HG03095 (cell line): ENCODE results near the gene GPANK1.

Experiments used
- ATAC-seq: cut with Tn5 transposase; IDR thresholded peaks from one replicate; pipeline ENCODE4 v1.9.1; 2021; ENCODE audit warnings: moderate library complexity; ENCODE audit not compliant: unreplicated experiment

Gene GPANK1

GRCh38 chr6:31621991-31622390, 42.8 kb downstream of the GPANK1 start:
- ATAC-seq: no peak

DNA sequence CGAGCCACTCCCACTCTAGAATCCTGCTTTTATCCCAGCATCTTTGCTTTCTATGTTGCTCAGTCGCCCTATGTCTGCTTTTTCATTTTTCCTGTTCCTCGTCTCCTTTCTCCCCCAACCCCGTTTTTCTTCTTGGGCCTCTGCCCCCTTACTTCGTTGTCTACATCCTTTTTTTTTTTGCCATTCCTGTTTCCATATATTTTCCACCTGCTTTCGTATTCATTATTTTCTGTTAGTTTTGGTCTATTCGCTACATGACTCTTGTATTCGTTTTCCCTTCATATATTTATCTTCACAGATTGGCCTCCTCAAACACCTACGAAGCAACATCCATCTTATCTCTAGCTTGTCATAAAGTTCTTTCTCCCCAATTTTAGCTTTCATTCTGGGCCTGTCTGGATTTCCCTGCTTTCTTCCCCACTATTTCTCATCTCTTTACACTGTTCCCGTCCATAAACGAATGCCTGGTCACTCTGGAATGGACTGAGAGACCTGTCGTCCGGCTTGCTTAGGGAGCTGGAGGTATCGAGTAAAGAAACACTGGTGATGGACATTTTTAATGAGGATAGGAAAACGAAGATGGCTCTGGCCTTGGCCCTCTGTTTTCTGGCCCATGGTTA, 43.4 kb downstream of the GPANK1 start:
- no peak for ATAC-seq

DNA sequence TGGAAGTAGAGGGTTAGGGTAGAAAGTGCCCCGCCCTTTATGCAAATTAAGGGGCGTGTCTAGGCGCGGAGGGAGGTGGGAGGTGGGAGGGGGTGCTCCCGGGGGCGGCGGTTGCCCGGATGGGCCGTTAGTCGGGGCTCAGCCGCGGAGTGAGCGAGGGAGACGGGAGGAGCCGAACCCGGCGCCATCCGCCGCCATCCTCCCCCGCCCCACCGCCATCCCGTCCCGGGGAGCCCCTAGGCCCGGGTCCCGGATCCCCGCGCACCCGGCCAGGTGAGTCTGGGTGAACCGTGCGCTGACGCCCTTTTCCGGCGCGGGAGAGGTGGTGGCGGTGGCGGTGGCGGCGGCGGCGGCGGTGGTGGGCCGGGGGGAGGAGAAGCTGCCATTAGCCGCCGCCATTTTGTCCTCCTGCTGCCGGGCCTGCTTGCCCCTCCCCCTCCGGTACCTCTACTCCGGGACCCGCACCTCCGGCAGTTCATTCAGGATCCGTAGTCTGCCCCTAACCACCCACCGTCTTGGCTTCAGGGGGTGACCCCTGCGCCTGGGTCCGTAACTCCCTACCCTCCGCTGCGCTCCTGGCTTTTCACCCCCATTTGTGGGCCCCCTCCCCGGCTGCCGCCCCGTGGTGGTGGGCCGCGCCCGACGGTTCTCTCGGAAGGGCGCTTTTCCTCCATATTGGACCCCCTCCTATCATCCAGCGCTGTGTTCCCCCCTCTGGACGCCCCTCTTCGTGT, 44.0 kb downstream of the GPANK1 start, which contains the start of gene PRRC2A:
Gene PRRC2A, plus strand, starts transcription at position 130 of the 734 bp plus-strand sequence. CDS start 2,075 bp downstream, outside the sequence.
- peak; percentile 26 for ATAC-seq

DNA sequence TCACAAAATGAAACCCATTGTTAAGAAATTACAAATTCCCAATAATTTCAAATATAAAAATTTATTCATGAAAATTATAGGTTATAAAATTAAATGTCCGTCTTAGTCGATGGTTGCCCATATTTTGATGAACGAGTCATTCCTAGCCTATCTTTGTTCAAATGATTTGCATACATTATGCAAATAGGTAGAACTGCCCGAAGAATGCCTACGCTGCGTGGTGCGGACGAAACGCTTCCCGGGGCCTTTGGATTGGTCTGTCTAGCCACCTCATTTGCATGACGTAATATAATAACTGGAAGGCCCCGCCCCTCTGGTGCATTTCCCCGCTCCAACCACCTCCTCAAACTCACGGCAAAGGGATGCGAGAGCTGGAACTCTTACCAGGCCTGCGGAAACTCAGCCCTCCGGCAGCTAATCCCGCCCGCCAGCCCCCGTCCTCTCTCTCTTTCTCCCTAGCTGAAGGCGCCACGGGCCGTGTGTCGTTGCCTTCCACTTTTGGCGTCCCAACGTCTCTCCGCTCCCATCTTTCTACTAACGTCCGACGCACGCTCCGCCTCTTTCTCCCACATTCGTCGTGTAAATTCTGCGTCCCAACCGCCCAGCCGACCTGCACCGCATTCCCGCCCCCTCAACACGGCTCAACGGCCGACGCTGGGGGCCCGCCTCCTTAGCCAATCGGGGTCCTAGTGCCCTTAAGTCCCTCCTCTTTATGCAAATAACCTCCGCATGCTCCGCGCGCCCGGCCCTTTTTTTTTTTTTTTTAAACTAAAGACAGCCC, 44.8 kb downstream of the GPANK1 start:
- ATAC-seq: peak; percentile 67

DNA sequence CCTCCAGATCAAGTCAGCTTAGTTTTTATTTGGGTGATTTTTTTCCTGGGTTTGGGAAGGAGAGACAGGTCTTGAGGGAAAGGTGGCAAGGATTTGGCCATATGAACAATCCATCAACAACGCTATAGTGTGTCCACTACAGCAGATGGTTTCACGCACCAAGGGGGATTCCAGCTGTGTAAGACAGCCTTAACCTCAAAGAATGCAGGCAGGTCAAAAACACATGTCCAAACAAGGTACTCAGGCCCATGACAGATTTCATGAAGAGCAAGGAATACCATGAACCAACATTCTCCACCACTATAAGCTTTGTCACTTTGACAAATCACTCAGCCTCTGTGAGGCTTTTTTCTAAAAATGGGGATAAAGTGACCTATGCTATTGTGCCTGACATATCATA, 47.8 kb downstream of the GPANK1 start:
- no peak for ATAC-seq

- no peak for ATAC-seq
These were observed 49.0 kb downstream of the GPANK1 start for GRCh38 chr6:31615748-31616147.

DNA sequence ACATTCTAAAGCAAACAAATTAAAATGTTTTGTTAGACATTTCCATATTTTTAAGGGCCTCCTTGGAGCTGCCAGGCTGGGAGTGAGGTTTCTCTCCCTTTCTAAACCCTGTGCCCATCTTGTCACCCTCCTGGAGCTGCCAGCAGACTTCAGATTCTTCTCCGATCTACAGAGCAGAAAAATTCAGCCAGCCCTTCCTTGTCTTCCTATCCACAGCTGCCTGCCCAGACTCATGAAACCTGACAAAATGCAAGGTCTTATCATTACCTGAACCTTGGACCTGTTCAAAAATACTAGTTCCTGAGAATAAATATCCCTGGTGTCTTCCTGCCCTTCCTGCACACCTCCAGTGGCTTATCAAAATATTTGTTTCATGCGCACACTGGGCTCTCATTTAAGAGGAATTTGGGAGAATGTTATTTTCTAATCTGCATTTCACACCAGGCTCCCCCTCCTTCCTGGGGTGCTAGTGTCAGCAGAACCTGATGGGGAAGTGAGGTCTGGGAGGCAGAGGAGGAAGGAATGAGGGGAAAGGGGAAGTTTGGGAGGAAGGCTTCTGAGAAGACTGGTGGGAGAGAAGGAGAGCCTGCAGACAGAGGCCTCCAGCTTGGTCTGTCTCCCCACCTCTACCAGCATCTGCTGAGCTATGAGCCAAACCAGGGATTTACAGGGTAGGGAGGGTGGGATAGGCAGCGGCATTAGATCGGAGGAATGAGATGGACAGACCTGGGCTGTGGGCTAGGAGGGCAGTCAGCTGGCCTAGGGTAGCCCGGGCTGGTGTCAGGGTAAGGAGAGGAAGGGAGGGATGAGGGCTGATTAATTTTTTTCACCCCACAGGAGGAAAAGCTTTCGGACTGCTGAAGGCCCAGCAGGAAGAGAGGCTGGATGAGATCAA, 49.9 kb downstream of the GPANK1 start, which contains the start of gene AIF1:
Gene AIF1, plus strand, starts transcription at position 551 of the 895 bp plus-strand sequence. Its CDS starts 96 bp downstream, at position 647.
- ATAC-seq: no peak

GRCh38 chr6:31614075-31614619, 50.6 kb downstream of the GPANK1 start:
- ATAC-seq: no peak
